ENCODE measurements around the gene ITGAE. TPM values are rescaled to one million over a fixed set of nuclear protein-coding genes. Genes with fewer than 3 reads are reported as not detected.

Gene ITGAE
- total RNA-seq, 4 donors from 2014 or later, result 19.8 to 48.3 (median 30.8) TPM

GRCh38 chr17:3754066-3754457, 46.9 kb downstream of the ITGAE start:
- TF ChIP-seq CTCF (IDR thresholded peaks at IDR 0.05; ENCODE audit: low read depth), result no peak

GRCh38 chr17:3753624-3754023, 47.4 kb downstream of the ITGAE start:
- no peak for TF ChIP-seq CTCF (IDR thresholded peaks at IDR 0.05; ENCODE audit: low read depth)

GRCh38 chr17:3751836-3752235, 49.2 kb downstream of the ITGAE start:
- no peak for TF ChIP-seq CTCF (IDR thresholded peaks at IDR 0.05; ENCODE audit: low read depth)

- TF ChIP-seq CTCF (IDR thresholded peaks at IDR 0.05; ENCODE audit: low read depth), result no peak
Measured at GRCh38 chr17:3750926-3751325, 50.1 kb downstream of the ITGAE start.

GRCh38 chr17:3750296-3750695, 50.7 kb downstream of the ITGAE start:
- TF ChIP-seq CTCF (IDR thresholded peaks at IDR 0.05; ENCODE audit: low read depth), result no peak

- TF ChIP-seq CTCF (IDR thresholded peaks at IDR 0.05; ENCODE audit: low read depth), result no peak
Measured at GRCh38 chr17:3748576-3748975, 52.4 kb downstream of the ITGAE start.

- TF ChIP-seq CTCF (IDR thresholded peaks at IDR 0.05; ENCODE audit: low read depth), result no peak
Measured at GRCh38 chr17:3747805-3748204, 53.2 kb downstream of the ITGAE start.

All from subcutaneous adipose tissue (tissue), 4 donors.